Measurements from ENCODE around the gene MVB12B. TPM values are rescaled to one million over a fixed set of nuclear protein-coding genes. Genes with fewer than 3 reads are reported as not detected.

MVB12B gene
- total and polyA plus RNA-seq, 2 of the 4 experiments (the other 2 are of a cell fraction) = 2.0 to 4.0 TPM

DNA sequence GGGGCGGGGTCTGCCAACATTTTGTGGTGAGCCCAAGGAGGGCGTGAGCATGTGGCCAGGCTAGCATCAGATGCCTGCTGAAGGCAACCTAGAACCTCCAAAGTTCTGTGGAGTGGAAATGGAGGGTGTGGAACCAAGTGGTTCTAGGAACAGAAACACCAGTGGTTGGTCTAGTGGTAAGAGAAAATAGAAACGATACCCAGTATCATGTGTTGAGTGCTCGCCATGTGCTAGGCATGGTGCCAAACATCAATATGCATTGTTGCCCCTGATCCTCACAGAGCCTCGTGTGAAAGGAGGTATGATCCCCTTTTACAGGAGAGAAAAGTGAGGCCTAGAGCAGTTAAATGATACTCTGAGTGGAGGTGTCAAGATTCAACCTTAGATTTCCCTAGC, 31.5 kb upstream of the MVB12B start:
- no peak overlapping the region for H4K5ac ChIP-seq (ENCODE audit: low read depth, low read length)
- no peak overlapping the region for H4K91ac ChIP-seq (ENCODE audit: insufficient read depth, low read depth, low read length)
- peaks cover 49% of the 10 kb centered on the region for H3K27me3 ChIP-seq (ENCODE audit: control insufficient read depth, insufficient read depth, low read length)
- H3K79me1 ChIP-seq (ENCODE audit: low read depth in 1 of 2, low read length in 2 of 2) = no peaks in the 10 kb centered on the region
- H2BK120ac ChIP-seq (ENCODE audit: low read depth, low read length) = no peak overlapping the region
- H3K4me2 ChIP-seq (ENCODE audit: low read depth, low read length) = no peak overlapping the region
- H3K9ac ChIP-seq (ENCODE audit: low read depth, low read length) = no peak overlapping the region
- no peak overlapping the region for H3K23ac ChIP-seq (ENCODE audit: low read depth, low read length)
- BruUV-seq (replicated peaks) = no TSS peak
- no peak overlapping the region for H3K56ac ChIP-seq (ENCODE audit: extremely low read depth, insufficient read depth, low read length)
- no peaks in the 10 kb centered on the region for H4K20me1 ChIP-seq (ENCODE audit: insufficient read depth, low read length)
- intact Hi-C loops (cut with micrococcal nuclease) = no loop called here
- H3K14ac ChIP-seq (replicated peaks; ENCODE audit: low read depth, low read length) = no peak overlapping the region
- no peak overlapping the region for H3K4me3 ChIP-seq (ENCODE audit: insufficient read depth, low read depth, low read length)
- no peaks in the 10 kb centered on the region for H3K9me3 ChIP-seq (ENCODE audit: control insufficient read depth, insufficient read depth, low read length)
- no peak overlapping the region for H2BK15ac ChIP-seq (ENCODE audit: low read depth, low read length)
- TF ChIP-seq CEBPB (IDR thresholded peaks at IDR 0.05; ENCODE audit: low read depth, low read length) = no peak
- TF ChIP-seq FOS (IDR thresholded peaks at IDR 0.05; ENCODE audit: low read depth, low read length) = no peak
- TF ChIP-seq, protein P1, sequence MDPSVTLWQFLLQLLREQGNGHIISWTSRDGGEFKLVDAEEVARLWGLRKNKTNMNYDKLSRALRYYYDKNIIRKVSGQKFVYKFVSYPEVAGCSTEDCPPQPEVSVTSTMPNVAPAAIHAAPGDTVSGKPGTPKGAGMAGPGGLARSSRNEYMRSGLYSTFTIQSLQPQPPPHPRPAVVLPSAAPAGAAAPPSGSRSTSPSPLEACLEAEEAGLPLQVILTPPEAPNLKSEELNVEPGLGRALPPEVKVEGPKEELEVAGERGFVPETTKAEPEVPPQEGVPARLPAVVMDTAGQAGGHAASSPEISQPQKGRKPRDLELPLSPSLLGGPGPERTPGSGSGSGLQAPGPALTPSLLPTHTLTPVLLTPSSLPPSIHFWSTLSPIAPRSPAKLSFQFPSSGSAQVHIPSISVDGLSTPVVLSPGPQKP (IDR thresholded peaks at IDR 0.05; ENCODE audit: borderline replicate concordance, low read depth, low read length) = no peak
- TF ChIP-seq CHD1 (IDR thresholded peaks at IDR 0.05; ENCODE audit: low read depth, low read length) = no peak
- no peak for TF ChIP-seq SMC3 (IDR thresholded peaks at IDR 0.05; ENCODE audit: low read depth, low read length)
- no peak for TF ChIP-seq BHLHE40 (IDR thresholded peaks at IDR 0.05; ENCODE audit: low read depth, low read length)
- no peak for TF ChIP-seq MAZ (IDR thresholded peaks at IDR 0.05; ENCODE audit: borderline replicate concordance, low read depth, low read length)
- no peak for TF ChIP-seq POLR2A (IDR thresholded peaks at IDR 0.05; ENCODE audit: low read depth, low read length)
- no peak for TF ChIP-seq RAD21 (IDR thresholded peaks at IDR 0.05; ENCODE audit: low read length)
- no peak for TF ChIP-seq RCOR1 (IDR thresholded peaks at IDR 0.05; ENCODE audit: insufficient replicate concordance, low read length)
- TF ChIP-seq NFE2L2 (IDR thresholded peaks at IDR 0.05; ENCODE audit: low read depth, low read length) = no peak
- no peaks in the 10 kb centered on the region for H3K36me3 ChIP-seq (ENCODE audit: control insufficient read depth, insufficient read depth, low read length)
- 0 out of 2 replicates have a peak, but pooled peaks cover 2% of the 10 kb centered on the region for H3K9me1 ChIP-seq (ENCODE audit: insufficient read depth, low read length)
- dilution Hi-C loops (cut with HindIII; ENCODE audit: low sequenced_read_pairs, unreplicated experiment) = no loop called here
- no peaks in the 10 kb centered on the region for H3K4me1 ChIP-seq (ENCODE audit: control insufficient read depth, insufficient read depth, low read length)
- no peak overlapping the region for H3K4ac ChIP-seq (ENCODE audit: low read depth, low read length)
- H4K8ac ChIP-seq (ENCODE audit: low read depth in 2 of 2, low read length in 2 of 2) = no peak overlapping the region
- ChIA-PET CTCF (no interaction called here), POLR2A (ENCODE audit: unreplicated experiment) (no interaction called here)
- no peak overlapping the region for H2AK9ac ChIP-seq (replicated peaks; ENCODE audit: low read depth, low read length, poor library complexity)
- H2BK20ac ChIP-seq (ENCODE audit: low read depth, low read length) = no peak overlapping the region
- in situ Hi-C loops (cut with MboI; ENCODE audit: low sequenced_read_pairs) = no loop called here
- ATAC-seq (ENCODE audit: low read depth) = no peak
- H2AK5ac ChIP-seq (ENCODE audit: low read depth, low read length) = no peak overlapping the region
- no peak overlapping the region for H2BK5ac ChIP-seq (ENCODE audit: low read depth, low read length, poor library complexity, severe bottlenecking)
- WGBS, 2 experiments (ENCODE audit: extremely low coverage in 2 of 2, insufficient read length in 1 of 2) = no CpG with 5 or more reads among the region's 5 CpGs
- H3K18ac ChIP-seq (ENCODE audit: low read depth, low read length) = no peak overlapping the region
- no peak overlapping the region for H3K27ac ChIP-seq (ENCODE audit: insufficient read depth, low read length)
- no peak overlapping the region for H2AFZ ChIP-seq (replicated peaks; ENCODE audit: low read length, poor library complexity)
- no peak for DNase-seq
